Activated CD8-positive, alpha-beta memory T cell treated with anti-CD3 and anti-CD28 coated beads, Interleukin-2, amount 50 U/mL, for 4 hours (primary cell): ENCODE data around the gene FFAR1.

Source experiments
- DNase-seq: peaks from one replicate; pipeline ENCODE4 v3.0.0-alpha.2; 2020

Gene FFAR1, protein sequence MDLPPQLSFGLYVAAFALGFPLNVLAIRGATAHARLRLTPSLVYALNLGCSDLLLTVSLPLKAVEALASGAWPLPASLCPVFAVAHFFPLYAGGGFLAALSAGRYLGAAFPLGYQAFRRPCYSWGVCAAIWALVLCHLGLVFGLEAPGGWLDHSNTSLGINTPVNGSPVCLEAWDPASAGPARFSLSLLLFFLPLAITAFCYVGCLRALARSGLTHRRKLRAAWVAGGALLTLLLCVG (N-terminal part only)

DNA sequence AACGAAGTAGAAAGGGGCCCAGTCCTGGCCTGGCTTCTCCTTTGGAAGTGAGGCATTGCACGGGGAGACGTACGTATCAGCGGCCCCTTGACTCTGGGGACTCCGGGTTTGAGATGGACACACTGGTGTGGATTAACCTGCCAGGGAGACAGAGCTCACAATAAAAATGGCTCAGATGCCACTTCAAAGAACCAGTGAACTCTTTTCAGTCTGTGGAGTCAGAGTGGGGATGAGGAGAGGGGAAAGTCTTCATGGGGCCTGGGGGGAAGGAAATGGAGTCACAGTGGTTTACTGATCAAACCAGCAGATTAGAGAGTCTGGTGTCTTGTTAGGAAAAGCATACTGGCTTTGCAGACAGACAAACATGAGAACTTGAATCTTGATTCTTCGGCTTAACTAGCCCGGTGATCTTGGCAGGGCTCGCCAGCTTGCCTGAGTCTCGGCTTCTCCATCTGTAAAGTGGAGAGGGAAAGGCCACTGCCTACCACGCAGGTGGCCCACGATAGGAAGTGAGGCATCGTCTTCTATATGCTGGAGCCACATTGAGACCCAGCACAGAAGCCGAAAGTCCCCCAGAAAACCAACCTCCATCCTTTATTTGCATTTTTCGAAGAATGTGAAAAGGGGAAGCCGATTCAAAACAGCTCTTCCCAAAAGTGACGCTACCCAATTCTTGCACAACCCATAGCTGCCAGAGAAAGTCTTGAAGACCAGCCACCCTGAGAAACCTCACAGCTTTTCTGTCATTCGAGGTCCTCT, at the start of gene FFAR1:
FFAR1 (plus strand) TSS at position 732 of the 759 bp plus-strand sequence. CDS start 3,650 bp downstream, outside the sequence.
- no peak for DNase-seq

DNA sequence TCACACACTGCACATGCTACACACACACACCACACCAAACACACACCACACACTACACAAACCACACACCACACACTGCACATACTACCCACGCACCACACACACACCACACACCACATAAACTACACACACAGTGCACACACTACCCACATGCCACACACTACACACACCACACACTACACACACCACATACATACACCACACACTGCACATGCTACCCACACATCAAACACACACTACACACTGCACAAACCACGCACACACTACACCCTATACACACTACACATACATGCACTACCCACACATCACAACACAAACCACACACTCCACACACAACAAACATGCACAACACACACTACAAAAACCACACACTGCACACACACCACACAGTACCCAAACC, 49.8 kb upstream of the FFAR1 start:
- DNase-seq, result no peak

DNA sequence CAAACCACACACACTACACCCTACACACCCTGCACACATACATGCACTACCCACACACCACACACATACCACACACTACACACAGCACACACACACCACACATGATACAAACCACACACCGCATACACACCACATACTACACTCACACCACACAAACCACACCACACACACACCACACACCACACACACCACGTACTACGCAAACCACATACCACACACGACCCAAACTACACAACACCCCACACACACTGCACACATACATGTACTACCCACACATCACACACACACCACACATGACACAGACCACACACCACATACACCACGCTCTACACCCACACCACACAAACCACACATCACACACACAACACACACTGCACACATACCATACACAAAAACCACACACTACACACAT, 49.1 kb upstream of the FFAR1 start:
- DNase-seq, result no peak

DNA sequence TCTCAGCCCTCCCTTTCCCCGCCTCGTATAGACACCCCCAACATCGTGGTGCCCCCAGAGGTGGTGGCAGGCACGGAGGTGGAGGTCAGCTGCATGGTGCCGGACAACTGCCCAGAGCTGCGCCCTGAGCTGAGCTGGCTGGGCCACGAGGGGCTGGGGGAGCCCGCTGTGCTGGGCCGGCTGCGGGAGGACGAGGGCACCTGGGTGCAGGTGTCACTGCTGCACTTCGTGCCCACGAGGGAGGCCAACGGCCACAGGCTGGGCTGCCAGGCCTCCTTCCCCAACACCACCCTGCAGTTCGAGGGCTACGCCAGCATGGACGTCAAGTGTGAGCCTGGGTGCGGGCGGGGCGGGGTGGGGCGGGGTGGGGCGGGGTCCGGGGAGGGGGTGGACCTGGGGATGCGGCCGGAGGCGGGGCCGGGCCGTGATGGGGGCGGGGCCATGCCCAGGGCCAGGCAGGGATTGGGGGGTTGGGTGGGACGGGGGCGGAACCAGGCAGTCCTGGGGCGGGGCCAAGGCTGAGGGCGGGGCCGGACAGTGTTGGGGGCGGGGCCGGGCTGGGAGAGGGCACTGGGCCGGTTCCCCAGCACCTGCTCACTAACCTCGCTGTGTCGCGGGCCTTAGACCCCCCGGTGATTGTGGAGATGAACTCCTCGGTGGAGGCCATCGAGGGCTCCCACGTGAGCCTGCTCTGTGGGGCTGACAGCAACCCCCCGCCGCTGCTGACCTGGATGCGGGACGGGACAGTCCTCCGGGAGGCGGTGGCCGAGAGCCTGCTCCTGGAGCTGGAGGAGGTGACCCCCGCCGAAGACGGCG, 48.0 kb upstream of the FFAR1 start:
- DNase-seq, result no peak

DNA sequence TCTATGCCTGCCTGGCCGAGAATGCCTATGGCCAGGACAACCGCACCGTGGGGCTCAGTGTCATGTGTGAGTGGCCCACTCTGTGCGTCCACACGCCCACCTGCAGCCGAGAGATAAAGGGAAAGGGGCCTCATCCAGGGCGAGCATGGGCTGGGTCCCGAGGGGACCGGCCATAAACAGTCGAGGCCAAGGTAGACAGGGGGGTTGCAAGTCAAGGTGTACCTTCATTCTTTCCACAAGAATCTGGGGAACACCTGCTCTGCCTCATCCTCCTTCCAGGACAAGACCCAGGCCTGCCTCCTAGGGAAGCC, 47.4 kb upstream of the FFAR1 start:
- DNase-seq, result no peak

DNA sequence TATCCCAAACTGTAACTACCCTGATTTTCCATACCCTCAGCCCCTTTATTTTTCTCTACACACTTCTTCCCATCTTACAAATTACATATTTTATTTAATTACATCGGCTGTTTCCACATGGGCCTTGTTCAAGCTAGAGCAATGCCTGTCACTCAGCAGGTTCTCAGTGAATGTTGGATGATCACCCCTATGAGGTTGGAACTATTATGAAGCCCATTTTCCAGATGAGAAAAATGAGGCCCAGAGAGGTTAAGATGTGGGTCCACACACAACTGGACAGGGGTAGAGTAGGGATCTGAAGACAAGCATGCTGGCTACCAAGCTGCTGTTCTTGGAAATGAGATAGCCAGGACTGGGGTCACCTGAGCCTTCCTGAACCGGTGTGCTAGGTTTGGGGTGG, 45.7 kb upstream of the FFAR1 start:
- no peak for DNase-seq

DNA sequence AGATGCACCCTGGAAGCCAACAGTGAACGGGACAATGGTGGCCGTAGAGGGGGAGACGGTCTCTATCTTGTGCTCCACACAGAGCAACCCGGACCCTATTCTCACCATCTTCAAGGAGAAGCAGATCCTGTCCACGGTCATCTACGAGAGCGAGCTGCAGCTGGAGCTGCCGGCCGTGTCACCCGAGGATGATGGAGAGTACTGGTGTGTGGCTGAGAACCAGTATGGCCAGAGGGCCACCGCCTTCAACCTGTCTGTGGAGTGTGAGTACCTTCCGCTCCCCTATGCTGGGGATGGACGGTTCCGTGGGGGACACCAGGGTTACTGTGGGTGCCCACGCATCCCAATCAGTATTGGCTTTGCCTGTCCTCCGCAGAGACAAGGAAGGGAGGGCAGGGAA, 45.3 kb upstream of the FFAR1 start:
- DNase-seq, result no peak

DNA sequence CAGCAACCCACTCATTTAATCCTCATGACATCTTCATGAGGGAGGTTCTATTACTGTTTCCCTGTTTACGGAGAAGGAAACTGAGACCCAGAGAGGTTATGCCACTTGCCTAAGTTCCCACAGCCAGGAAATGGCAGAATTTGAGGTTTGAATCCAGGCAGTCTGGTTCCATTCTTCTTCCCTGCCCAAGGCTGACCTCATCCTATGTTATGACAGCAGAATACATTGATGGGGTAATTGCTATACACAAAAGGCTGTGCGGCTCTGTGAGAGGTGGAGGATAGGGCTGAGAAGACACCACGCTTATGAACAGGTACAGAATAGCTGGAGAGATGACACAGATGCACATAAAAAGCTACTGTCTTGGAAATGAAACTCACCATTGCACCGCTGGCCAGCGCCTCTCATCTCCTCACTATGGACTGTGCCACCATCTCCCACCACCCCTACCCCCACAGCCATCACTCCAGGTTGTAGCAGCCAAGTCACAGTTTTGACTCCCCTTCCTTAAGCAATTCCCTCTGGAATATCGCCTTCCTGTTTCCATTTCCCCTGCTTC, 44.3 kb upstream of the FFAR1 start:
- DNase-seq, result no peak

DNA sequence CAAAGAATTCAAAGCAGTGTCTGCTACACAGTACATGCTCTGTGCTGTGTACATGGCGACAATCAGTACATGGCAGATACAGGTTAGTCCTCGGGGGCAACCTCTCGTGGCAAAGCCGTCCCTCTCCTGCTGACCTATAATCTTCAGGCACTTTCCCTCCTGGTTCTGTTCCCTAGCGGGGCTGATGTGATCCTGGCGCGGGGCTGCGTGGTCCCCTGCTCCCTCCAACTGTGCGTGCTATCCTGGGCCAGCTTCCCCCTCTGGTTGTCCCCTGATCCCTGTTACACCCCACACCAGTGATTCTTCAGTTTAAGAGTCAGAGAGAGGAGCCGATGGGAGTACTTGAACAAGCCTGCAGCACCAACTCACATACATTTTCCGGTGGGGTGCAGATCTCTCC, 43.7 kb upstream of the FFAR1 start:
- no peak for DNase-seq

DNA sequence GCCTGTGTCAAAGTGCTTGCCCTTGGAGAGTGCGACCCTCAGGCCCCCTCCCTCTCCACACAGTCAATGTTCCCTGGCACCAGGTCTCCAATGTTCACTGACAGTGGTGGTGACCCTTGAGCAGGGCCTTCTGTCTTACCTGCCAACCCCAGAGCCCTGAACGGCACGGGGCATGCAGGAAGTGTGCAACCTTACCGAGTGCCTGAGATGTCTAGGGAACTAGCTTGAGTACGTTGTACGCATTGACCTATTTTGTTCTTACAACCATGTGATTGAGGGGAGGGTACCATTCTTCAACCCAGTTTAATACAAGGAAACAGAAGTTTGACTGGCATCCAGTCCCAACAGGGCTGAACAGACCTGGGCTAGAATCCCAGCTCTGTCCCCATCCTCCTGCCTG, 42.5 kb upstream of the FFAR1 start:
- no peak for DNase-seq

DNA sequence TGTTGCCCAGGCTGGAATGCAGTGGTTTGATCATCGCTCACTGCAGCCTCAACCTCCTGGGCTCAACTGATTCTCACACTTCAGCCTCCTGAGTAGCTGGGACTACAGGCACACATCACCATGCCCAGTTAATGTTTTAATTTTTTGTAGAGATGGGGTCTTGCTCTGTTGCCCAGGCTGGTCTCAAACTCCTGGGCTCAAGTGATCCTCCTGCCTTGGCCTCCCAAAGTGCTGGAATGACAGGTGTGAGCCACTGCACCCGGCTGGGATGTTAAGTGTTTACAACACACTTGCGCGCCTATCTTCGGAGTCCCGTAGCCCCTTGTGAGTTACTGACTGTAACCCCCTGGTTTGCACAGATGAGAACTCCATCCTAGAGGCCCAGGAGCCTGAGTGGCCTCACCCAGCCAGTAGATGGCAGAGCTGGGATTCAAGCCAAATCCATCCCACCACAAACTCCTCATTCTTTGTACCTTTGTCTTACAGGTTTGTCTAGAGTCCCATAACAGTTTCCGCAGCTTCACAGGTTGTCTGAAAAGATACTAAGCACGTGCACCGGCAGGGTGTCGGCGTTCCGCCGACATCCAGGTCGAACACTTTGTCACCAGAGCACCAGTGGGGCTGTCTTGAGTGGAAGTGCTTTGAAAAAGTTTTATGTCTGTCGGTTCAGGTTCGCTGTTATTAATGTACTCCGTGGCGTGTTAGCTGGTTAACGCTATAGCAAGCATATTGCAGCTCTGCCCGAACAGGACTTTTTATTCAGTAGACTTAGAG, 41.0 kb upstream of the FFAR1 start:
- no peak for DNase-seq

DNA sequence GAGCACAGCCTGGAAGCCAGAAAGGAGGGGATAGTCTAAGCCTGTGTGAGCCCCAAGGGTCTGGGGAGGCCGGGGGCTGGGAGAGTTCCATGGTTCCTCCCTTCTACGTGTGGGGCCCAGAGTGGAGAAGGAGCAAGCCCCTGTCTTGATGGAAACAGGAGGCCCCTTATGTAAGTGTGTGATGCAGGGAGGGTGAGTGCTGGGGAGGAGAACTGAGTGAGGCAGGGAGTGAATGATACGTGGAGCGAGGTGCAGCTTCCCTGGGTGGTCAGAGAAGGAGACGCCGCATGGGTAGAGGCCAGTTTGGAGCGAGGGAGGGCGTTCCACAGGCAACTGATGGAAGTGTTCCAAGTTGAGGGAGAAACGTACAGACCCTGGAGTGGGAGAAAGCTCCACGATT, 39.8 kb upstream of the FFAR1 start:
- no peak for DNase-seq

DNA sequence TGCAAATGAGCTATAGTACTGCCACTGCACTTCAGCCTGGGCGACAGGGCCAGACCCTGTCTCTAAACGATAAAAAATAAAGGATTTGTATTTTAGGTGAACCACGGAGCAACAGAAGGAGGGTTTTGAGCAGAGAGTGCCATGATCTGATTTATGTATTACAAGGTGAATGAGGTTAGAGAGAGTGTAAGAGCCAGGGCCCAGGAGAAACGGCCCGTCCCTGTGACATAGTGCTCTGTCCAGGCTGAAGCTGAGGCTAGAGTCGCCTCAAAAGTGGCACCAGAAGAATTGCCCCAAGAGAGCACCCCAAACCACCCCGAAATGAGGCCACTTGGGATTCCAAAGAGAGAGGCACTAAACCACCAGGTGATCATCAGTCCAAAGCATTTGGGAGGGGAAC, 38.8 kb upstream of the FFAR1 start:
- DNase-seq, result no peak

DNA sequence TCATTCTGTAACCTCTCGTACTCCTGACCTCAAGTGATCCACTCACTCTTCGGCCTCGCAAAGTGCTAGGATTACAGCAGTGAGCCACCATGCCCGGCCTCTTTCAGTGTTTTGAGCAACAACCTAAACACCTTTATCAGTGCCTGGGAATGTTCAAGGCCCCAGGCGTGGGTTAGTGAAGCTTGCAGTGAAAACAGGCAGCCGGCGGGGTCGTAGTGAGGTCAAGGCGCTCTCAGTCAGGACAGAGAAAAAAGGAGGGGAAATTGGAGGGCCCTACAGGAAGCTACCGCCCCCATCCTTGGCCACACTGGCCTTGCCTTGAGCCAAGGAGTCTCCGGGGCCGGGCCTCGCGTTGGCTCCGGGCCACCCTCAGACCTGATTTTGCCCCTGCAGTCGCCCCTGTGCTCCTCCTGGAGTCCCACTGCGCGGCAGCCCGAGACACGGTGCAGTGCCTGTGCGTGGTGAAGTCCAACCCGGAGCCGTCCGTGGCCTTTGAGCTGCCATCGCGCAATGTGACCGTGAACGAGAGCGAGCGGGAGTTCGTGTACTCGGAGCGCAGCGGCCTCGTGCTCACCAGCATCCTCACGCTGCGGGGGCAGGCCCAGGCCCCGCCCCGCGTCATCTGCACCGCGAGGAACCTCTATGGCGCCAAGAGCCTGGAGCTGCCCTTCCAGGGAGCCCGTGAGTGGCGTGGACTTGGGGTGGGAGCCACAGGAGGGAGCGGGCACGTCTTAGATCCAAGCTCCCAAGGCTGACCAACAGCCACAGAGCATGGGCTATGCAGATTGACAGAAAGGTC, 38.0 kb upstream of the FFAR1 start:
- no peak for DNase-seq

DNA sequence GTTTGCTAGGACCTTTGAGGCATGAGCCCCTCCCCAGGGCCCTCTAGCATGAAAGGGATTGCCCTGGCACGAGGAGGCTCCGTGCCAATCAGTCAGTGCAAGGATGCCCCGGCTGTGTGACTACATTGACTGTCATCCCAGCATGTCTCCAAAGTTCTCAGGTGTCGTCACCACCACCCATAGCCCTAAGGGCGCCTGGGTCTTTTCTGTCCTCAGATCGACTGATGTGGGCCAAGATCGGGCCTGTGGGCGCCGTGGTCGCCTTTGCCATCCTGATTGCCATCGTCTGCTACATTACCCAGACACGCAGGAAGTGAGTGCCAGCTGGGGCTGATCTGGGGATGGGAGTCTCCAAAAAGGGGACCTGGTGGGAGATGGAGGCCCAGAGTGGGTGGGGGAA, 37.4 kb upstream of the FFAR1 start:
- DNase-seq, result no peak

DNA sequence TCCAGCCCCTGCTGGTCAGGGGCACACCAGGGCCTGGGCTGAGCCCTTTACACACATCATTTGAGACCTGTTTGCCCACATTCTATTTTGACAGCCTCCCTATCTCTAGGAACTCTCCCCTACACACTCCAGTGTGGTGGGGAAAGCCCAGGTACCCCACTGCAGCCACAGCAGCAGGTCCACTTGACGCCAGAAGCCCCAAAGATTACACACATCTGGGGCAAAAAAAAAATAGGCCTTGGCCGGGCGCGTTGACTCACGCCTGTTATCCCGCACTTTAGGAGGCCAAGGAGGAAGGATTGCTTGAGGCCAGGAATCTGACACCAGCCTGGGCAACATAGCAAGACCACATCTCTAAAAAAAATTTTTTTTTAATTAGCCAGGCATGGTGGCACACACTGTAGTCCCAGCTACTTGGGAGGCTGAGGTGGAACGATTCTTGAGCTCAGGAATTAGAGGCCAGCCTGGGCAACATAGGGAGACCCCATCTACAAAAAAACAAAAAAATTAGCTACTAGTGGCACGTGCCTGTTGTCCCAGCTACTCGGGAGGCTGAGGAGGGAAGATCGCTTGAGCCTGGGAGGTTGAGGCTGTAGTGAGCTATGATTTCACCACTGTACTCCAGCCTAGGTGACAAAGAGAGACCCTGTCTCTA, 36.8 kb upstream of the FFAR1 start:
- no peak for DNase-seq

DNA sequence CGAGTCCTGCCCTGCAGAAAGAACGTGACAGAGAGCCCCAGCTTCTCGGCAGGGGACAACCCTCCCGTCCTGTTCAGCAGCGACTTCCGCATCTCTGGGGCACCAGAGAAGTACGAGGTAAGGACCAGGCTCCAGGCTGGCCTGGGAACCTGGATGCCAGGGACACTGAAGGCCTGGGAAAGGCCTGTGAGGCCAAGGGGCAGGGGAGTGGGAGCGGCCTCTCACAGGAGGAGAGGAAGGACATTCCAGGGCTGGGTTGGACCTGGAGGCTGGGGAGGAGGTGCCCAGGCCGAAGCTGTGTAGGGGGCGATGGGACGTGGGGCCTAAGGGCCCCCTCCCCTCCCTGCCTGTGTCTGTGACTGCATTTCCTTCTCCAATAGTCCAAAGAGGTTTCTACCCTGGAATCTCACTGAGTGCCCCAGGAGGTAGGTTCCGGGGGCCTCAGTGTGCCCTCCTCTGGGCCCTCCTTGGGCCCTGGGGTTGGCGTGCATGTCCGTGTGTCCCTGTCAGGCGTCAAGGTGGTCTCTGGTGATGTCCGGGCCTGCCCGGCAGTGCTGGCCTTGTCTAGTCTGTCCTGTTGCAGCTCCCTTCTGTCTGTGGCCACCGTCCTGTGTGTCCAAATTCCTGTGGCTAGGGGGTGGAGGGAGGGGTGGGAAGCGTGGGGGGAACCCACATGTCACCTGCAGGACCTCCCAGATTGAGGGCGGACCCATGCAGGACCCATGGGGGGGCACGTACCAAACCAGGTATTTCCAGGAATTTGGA, 35.6 kb upstream of the FFAR1 start:
- no peak for DNase-seq

DNA sequence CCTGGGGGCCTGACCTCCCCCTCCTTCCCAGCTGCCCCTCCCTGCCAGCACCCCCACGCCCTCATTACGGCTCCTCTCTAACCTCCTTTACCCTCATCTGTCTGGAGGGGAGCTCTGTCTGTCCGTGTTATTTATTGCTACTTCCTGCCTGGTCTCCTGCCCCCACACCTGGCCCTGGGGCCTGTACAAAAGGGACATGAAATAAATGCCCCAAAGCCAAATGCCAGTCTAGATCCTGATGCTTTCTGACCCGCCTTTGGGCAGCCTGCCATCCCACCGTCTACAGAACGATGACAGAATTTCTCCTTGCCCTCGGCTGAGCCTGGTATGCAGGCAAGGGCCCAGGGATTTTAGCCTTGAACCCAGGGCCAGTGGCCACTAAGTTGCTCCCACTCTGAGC, 34.1 kb upstream of the FFAR1 start:
- no peak for DNase-seq

DNA sequence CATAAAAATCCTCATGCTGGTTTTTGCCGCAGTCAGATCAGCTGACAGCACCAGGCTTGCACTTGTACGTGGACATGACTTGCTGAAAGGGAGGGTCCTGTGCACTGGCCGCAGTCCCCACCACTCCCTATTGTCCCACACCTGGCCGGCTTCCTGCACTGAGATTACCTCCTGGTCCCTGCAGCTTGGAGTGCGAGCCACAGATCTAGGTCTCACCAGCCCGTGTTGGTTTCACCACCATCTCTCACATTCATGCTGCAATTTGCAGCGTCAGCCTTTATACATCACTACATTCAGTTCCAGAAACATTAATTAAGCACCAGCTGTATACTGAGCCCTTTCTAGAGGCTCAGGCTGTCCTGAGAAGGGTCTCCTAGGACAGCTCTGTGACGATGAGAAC, 33.7 kb upstream of the FFAR1 start:
- DNase-seq, result no peak

DNA sequence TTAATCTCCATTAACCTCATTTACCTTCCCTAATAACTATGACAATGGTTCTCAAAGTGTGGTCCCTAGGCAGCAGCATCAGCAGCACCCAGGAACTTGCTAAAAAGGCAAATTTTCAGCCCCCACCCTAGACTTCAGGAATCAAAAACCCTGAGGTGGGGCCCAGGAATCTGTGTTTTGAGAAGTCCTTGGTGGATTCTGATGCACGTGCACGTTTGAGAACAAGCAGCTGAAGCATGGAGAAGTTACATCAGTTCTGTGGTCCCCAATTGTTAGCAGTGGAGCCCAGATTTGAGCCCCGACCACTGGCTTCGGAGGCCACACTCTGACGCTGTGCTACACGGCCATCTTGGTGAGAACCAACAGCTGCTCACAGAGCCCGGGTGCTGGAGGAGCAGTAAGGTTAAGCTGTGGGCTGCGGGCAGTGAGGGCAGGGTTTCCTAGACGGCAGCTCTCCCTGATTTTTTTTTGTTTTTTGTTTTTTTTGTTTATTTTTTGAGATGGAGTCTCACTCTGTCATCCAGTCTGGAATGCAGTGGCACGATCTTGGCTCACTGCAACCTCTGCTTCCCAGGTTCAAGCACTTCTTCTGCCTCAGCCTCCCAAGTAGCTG, 32.7 kb upstream of the FFAR1 start:
- DNase-seq, result no peak
